ENCODE results near the gene SCGB3A2.

- TF ChIP-seq CHD2 (IDR thresholded peaks at IDR 0.05; ENCODE audit: low read length, partially characterized antibody): no peak
- no peak for TF ChIP-seq MXI1 (IDR thresholded peaks at IDR 0.05; ENCODE audit: low read depth, low read length)
- TF ChIP-seq REST (IDR thresholded peaks at IDR 0.05; ENCODE audit: low read depth, low read length): no peak
- no peak for TF ChIP-seq YY1 (IDR thresholded peaks at IDR 0.05; ENCODE audit: low read depth)
- TF ChIP-seq EP300 (IDR thresholded peaks at IDR 0.05; ENCODE audit: borderline replicate concordance in 1 of 2, low read depth in 1 of 2, low read length in 1 of 2): no peak
- TF ChIP-seq TCF12 (IDR thresholded peaks at IDR 0.05): no peak
- TF ChIP-seq CTCF (IDR thresholded peaks at IDR 0.05): no peak
- no peak for TF ChIP-seq POLR2AphosphoS5 (IDR thresholded peaks at IDR 0.05; ENCODE audit: low read depth, low read length)
- no peak for TF ChIP-seq MAX (IDR thresholded peaks at IDR 0.05; ENCODE audit: low read depth)
- TF ChIP-seq PBX3 (IDR thresholded peaks at IDR 0.05): no peak
- no peak for TF ChIP-seq IRF3 (IDR thresholded peaks at IDR 0.05; ENCODE audit: low read depth, low read length)
These were observed 25.6 kb downstream of the SCGB3A2 start for GRCh38 chr5:147904110-147904509.

Measured in SK-N-SH (cell line).